ENCODE measurements around the gene STK38.

- TF ChIP-seq POU2F2 (IDR thresholded peaks at IDR 0.05; ENCODE audit: low read depth, low read length) (no peak), POLR2A (IDR thresholded peaks at IDR 0.05; ENCODE audit: low read depth, low read length) (no peak)
These were observed 24.1 kb upstream of the STK38 start for GRCh38 chr6:36571122-36572043.

Data from GM12891 (cell line).